Measurements from ENCODE around the gene MAST4.

Gene MAST4

GRCh38 chr5:67002832-67003684 is 406.9 kb downstream of the MAST4 start:
- no peak for DNase-seq

- no peak for DNase-seq
These were observed 407.4 kb downstream of the MAST4 start for GRCh38 chr5:67003685-67003934.

- DNase-seq = peak; percentile 80
These were observed 407.9 kb downstream of the MAST4 start for GRCh38 chr5:67003935-67004729.

GRCh38 chr5:67004730-67005350 is 408.6 kb downstream of the MAST4 start:
- DNase-seq = no peak

GRCh38 chr5:67005737-67006499 is 409.7 kb downstream of the MAST4 start:
- DNase-seq = no peak

- no peak for DNase-seq
These were observed 410.3 kb downstream of the MAST4 start for GRCh38 chr5:67006500-67006848.

GRCh38 chr5:67009028-67009427 is 412.8 kb downstream of the MAST4 start:
- DNase-seq = no peak

GRCh38 chr5:67010684-67011409 is 414.7 kb downstream of the MAST4 start:
- DNase-seq = peak; percentile 49

- DNase-seq = no peak
These were observed 415.2 kb downstream of the MAST4 start for GRCh38 chr5:67011422-67011821.

- DNase-seq = peak; percentile 57
These were observed 416.0 kb downstream of the MAST4 start for GRCh38 chr5:67012171-67012570.

- DNase-seq = no peak
These were observed 417.5 kb downstream of the MAST4 start for GRCh38 chr5:67013719-67014118.

GRCh38 chr5:67014191-67014590 is 418.0 kb downstream of the MAST4 start:
- no peak for DNase-seq

- no peak for DNase-seq
These were observed 418.8 kb downstream of the MAST4 start for GRCh38 chr5:67014957-67015400.

- peak; percentile 86 for DNase-seq
These were observed 419.5 kb downstream of the MAST4 start for GRCh38 chr5:67015541-67016191.

- no peak for DNase-seq
These were observed 423.1 kb downstream of the MAST4 start for GRCh38 chr5:67019065-67019845.

- peak; percentile 22 for DNase-seq
These were observed 424.0 kb downstream of the MAST4 start for GRCh38 chr5:67020096-67020615.

GRCh38 chr5:67021031-67021430 is 424.8 kb downstream of the MAST4 start:
- no peak for DNase-seq

GRCh38 chr5:67021521-67021920 is 425.3 kb downstream of the MAST4 start:
- DNase-seq = peak; percentile 54

GRCh38 chr5:67021962-67022361 is 425.8 kb downstream of the MAST4 start:
- peak; percentile 66 for DNase-seq

GRCh38 chr5:67025457-67025856 is 429.3 kb downstream of the MAST4 start:
- no peak for DNase-seq

- no peak for DNase-seq
These were observed 430.1 kb downstream of the MAST4 start for GRCh38 chr5:67026278-67026677.
